Measurements from ENCODE around the gene CTNND1.

GRCh38 chr11:57764021-57764420 lies 2.4 kb downstream of the CTNND1 start:
- TF ChIP-seq, protein P1, sequence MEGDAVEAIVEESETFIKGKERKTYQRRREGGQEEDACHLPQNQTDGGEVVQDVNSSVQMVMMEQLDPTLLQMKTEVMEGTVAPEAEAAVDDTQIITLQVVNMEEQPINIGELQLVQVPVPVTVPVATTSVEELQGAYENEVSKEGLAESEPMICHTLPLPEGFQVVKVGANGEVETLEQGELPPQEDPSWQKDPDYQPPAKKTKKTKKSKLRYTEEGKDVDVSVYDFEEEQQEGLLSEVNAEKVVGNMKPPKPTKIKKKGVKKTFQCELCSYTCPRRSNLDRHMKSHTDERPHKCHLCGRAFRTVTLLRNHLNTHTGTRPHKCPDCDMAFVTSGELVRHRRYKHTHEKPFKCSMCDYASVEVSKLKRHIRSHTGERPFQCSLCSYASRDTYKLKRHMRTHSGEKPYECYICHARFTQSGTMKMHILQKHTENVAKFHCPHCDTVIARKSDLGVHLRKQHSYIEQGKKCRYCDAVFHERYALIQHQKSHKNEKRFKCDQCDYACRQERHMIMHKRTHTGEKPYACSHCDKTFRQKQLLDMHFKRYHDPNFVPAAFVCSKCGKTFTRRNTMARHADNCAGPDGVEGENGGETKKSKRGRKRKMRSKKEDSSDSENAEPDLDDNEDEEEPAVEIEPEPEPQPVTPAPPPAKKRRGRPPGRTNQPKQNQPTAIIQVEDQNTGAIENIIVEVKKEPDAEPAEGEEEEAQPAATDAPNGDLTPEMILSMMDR (conservative IDR thresholded peaks at IDR 0.05; ENCODE audit: low read length) = no peak
- no peak for TF ChIP-seq EZH2phosphoT487 (IDR thresholded peaks at IDR 0.05; ENCODE audit: borderline replicate concordance, low read depth, low read length)
